ENCODE measurements around the gene P2RX3. TPM values are rescaled to one million over a fixed set of nuclear protein-coding genes. Genes with fewer than 3 reads are reported as not detected.

P2RX3 gene
- total RNA-seq, 1 donor from 2014 or later = 2.0 TPM

GRCh38 chr11:57353446-57353845, 15.3 kb downstream of the P2RX3 start:
- TF ChIP-seq, protein P1, sequence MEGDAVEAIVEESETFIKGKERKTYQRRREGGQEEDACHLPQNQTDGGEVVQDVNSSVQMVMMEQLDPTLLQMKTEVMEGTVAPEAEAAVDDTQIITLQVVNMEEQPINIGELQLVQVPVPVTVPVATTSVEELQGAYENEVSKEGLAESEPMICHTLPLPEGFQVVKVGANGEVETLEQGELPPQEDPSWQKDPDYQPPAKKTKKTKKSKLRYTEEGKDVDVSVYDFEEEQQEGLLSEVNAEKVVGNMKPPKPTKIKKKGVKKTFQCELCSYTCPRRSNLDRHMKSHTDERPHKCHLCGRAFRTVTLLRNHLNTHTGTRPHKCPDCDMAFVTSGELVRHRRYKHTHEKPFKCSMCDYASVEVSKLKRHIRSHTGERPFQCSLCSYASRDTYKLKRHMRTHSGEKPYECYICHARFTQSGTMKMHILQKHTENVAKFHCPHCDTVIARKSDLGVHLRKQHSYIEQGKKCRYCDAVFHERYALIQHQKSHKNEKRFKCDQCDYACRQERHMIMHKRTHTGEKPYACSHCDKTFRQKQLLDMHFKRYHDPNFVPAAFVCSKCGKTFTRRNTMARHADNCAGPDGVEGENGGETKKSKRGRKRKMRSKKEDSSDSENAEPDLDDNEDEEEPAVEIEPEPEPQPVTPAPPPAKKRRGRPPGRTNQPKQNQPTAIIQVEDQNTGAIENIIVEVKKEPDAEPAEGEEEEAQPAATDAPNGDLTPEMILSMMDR (IDR thresholded peaks at IDR 0.05; ENCODE audit: unreplicated experiment) = no peak
- Mint-ChIP-seq H3K27me3 (ENCODE audit: low read depth) (peaks cover 3% of the 10 kb centered on the region), H3K27ac (no peak overlapping the region), H3K9me3 (no peaks in the 10 kb centered on the region), H3K4me1 (peaks cover 4% of the 10 kb centered on the region), H3K36me3 (no peaks in the 10 kb centered on the region), H3K4me3 (no peak overlapping the region)
- DNase-seq (ENCODE audit: low spot score in 2 of 2, unreplicated experiment in 2 of 2) = no peak

- no peak for DNase-seq (ENCODE audit: low spot score in 2 of 2, unreplicated experiment in 2 of 2)
- no peak overlapping the region for H3K27ac Mint-ChIP-seq
- peaks cover 7% of the 10 kb centered on the region for H3K4me1 Mint-ChIP-seq
- no peaks in the 10 kb centered on the region for H3K9me3 Mint-ChIP-seq
- H3K36me3 Mint-ChIP-seq = no peaks in the 10 kb centered on the region
- H3K4me3 Mint-ChIP-seq = no peak overlapping the region
- TF ChIP-seq, protein P1 (IDR thresholded peaks at IDR 0.05; ENCODE audit: unreplicated experiment) = no peak
- peaks cover 3% of the 10 kb centered on the region for H3K27me3 Mint-ChIP-seq (ENCODE audit: low read depth)
Measured at GRCh38 chr11:57353852-57354251, 15.7 kb downstream of the P2RX3 start.

GRCh38 chr11:57354699-57355098, 16.5 kb downstream of the P2RX3 start:
- H3K36me3 Mint-ChIP-seq = no peaks in the 10 kb centered on the region
- H3K27ac Mint-ChIP-seq = no peak overlapping the region
- no peak overlapping the region for H3K4me3 Mint-ChIP-seq
- H3K27me3 Mint-ChIP-seq (ENCODE audit: low read depth) = peaks cover 3% of the 10 kb centered on the region
- H3K9me3 Mint-ChIP-seq = no peaks in the 10 kb centered on the region
- TF ChIP-seq, protein P1 (IDR thresholded peaks at IDR 0.05; ENCODE audit: unreplicated experiment) = no peak
- no peak for DNase-seq (ENCODE audit: low spot score in 2 of 2, unreplicated experiment in 2 of 2)
- peaks cover 7% of the 10 kb centered on the region for H3K4me1 Mint-ChIP-seq

GRCh38 chr11:57356268-57356667, 18.1 kb downstream of the P2RX3 start:
- H3K36me3 Mint-ChIP-seq = no peaks in the 10 kb centered on the region
- no peak overlapping the region for H3K4me3 Mint-ChIP-seq
- no peaks in the 10 kb centered on the region for H3K27me3 Mint-ChIP-seq (ENCODE audit: low read depth)
- H3K9me3 Mint-ChIP-seq = no peaks in the 10 kb centered on the region
- H3K27ac Mint-ChIP-seq = no peak overlapping the region
- no peak for DNase-seq (ENCODE audit: low spot score in 2 of 2, unreplicated experiment in 2 of 2)
- H3K4me1 Mint-ChIP-seq = peaks cover 3% of the 10 kb centered on the region
- TF ChIP-seq, protein P1 (IDR thresholded peaks at IDR 0.05; ENCODE audit: unreplicated experiment) = no peak

DNA sequence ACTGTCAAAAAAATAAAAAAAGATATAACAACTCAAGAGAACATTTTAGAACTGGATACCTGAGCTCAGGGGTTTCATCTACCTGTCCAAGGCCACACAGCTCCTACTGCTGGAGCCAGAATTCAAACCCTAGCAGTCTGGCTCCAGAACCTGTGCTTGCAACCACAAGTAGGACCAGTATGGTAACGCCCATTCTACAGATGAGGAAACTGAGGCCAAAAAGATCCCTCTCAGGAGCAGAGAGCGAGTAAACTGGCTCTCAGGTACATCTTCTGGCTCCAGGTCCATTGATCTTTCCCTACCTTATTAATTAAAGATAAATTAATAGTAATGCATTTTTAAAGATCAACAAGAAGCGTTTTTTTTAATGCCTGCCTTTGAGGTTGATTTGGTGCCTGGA, 19.2 kb downstream of the P2RX3 start:
- Mint-ChIP-seq H3K27me3 (ENCODE audit: low read depth) (peaks cover 2% of the 10 kb centered on the region), H3K9me3 (no peaks in the 10 kb centered on the region), H3K27ac (no peak overlapping the region), H3K4me3 (no peak overlapping the region), H3K4me1 (peaks cover 3% of the 10 kb centered on the region), H3K36me3 (no peaks in the 10 kb centered on the region)
- DNase-seq (ENCODE audit: low spot score in 2 of 2, unreplicated experiment in 2 of 2) = no peak
- TF ChIP-seq, protein P1 (IDR thresholded peaks at IDR 0.05; ENCODE audit: unreplicated experiment) = no peak

DNA sequence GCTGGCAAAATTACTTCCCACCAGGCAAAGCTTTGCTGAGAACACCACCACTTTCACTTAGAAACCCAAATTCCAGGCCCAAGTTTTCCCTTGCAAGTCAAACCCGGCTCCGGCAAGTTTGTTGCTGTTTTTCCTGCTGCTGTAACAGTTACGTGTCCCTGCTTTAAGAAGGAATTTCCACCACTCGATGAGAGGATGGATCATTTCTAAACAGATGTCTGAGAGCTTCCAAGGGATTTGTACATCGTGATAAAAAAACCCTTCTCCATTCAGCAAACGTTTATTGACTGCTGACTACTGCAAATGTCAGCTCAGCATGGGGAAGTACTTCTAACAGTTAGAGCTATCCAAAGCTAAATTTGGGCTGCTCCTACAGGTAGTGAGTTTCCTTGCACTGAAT, 19.7 kb downstream of the P2RX3 start:
- Mint-ChIP-seq H3K27ac (no peak overlapping the region), H3K36me3 (no peaks in the 10 kb centered on the region), H3K4me1 (peaks cover 3% of the 10 kb centered on the region), H3K9me3 (no peaks in the 10 kb centered on the region), H3K4me3 (no peak overlapping the region), H3K27me3 (ENCODE audit: low read depth) (peaks cover 2% of the 10 kb centered on the region)
- DNase-seq (ENCODE audit: low spot score in 2 of 2, unreplicated experiment in 2 of 2) = no peak
- TF ChIP-seq, protein P1 (IDR thresholded peaks at IDR 0.05; ENCODE audit: unreplicated experiment) = no peak
